Stimulated activated CD4-positive, alpha-beta T cell treated with anti-CD3 and anti-CD28 coated beads, Interleukin-1b, Interleukin-23, amount 100 ng/mL, for 4 hours (primary cell): Measurements from ENCODE around the gene MARK3.

Experiments
- DNase-seq, 2 donors: peaks; one replicate each; pipeline ENCODE4 v3.0.0-alpha.2; 2020; ENCODE audit warnings: low read depth in 2 of 2

MARK3 gene

GRCh38 chr14:103536693-103537092, 151.5 kb downstream of the MARK3 start:
- DNase-seq = no peak

- DNase-seq = no peak
Observed at GRCh38 chr14:103537175-103537990, 152.2 kb downstream of the MARK3 start.

GRCh38 chr14:103538291-103539055, 153.3 kb downstream of the MARK3 start:
- no peak for DNase-seq

- DNase-seq = no peak
Observed at GRCh38 chr14:103539056-103539825, 154.0 kb downstream of the MARK3 start.

GRCh38 chr14:103540821-103541708, 155.8 kb downstream of the MARK3 start:
- no peak for DNase-seq

GRCh38 chr14:103541709-103542604, 156.7 kb downstream of the MARK3 start:
- DNase-seq = no peak

- DNase-seq = no peak
Observed at GRCh38 chr14:103542605-103543088, 157.4 kb downstream of the MARK3 start.

GRCh38 chr14:103543140-103543539, 157.9 kb downstream of the MARK3 start:
- DNase-seq = no peak

- no peak for DNase-seq
Observed at GRCh38 chr14:103543721-103544387, 158.6 kb downstream of the MARK3 start.

GRCh38 chr14:103544388-103545218, 159.4 kb downstream of the MARK3 start:
- DNase-seq = no peak

GRCh38 chr14:103545219-103545914, 160.2 kb downstream of the MARK3 start:
- DNase-seq = no peak

GRCh38 chr14:103545915-103546651, 160.9 kb downstream of the MARK3 start:
- no peak for DNase-seq

- DNase-seq = peak; percentile 66 to 72
Observed at GRCh38 chr14:103546652-103547454, 161.6 kb downstream of the MARK3 start.

GRCh38 chr14:103547455-103547940, 162.3 kb downstream of the MARK3 start:
- no peak for DNase-seq

GRCh38 chr14:103547941-103548462, 162.8 kb downstream of the MARK3 start:
- no peak for DNase-seq
